UCSD-AML1 (cell line): ENCODE measurements around the gene TMEM234.
A peak's percentile ranks its signal among the peaks of the same experiment; 100 is the strongest.

Experiments used
- DNase-seq: peaks from one replicate; lab custom pipeline; 2025; ENCODE audit not compliant: unreplicated experiment; lab: John Stamatoyannopoulos, UW

TMEM234 gene

GRCh38 chr1:32180186-32181060, 41.7 kb downstream of the TMEM234 start:
- DNase-seq: peak; percentile 50

DNA sequence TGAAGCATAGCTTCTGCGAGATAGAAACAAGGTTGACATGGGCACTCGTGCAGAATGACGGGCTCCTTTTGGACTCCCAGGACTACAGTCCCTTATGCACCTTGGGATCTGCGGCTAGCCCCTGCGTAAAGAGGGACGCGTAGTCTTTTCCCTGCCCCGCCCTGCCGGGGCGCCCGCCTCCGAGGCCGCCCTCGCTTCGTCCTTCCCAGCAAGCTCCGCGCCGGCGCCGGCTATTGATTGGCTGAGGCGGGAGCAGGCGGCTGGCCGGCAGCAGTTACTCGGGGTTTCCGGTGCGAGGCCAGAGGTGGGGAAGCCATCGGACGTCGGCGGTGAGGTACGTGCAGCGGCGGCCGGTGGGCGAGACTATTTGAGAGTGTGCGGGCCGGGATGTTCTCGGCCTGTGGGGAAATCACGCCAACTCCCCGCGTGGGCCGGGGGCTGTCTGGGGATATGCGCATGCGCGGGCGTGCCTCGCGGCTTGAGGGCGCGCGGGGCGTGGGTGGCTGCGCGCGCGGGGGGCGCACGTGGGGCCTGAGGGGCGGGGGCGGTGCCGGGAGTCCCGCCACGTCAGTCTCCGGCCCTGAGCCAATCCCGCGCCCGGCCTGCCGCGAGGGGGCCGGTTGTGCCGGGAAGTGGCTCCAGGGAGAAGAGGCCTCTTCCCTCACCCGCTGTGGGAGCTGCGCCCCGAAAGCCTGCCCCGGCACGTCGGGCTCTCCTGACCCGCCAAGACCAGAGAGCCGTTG, 42.5 kb downstream of the TMEM234 start, which contains the start of gene TXLNA:
Gene TXLNA, plus strand, starts transcription at position 233 of the 743 bp plus-strand sequence. CDS start 671 bp downstream, outside the sequence.
- DNase-seq: peak; percentile 95

DNA sequence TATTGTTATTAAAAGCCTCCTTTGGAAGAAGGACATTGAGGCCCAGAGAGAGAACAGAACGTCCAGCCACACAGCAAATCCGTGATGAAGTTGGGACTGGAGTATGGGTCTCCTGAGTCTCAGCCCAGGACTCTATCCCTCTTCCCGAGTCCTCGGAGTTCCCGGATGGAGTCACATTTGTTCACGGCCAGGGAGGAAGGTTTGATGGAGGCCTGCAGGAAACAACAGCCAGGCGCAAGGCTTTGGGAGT, 43.0 kb downstream of the TMEM234 start:
- DNase-seq: no peak

DNA sequence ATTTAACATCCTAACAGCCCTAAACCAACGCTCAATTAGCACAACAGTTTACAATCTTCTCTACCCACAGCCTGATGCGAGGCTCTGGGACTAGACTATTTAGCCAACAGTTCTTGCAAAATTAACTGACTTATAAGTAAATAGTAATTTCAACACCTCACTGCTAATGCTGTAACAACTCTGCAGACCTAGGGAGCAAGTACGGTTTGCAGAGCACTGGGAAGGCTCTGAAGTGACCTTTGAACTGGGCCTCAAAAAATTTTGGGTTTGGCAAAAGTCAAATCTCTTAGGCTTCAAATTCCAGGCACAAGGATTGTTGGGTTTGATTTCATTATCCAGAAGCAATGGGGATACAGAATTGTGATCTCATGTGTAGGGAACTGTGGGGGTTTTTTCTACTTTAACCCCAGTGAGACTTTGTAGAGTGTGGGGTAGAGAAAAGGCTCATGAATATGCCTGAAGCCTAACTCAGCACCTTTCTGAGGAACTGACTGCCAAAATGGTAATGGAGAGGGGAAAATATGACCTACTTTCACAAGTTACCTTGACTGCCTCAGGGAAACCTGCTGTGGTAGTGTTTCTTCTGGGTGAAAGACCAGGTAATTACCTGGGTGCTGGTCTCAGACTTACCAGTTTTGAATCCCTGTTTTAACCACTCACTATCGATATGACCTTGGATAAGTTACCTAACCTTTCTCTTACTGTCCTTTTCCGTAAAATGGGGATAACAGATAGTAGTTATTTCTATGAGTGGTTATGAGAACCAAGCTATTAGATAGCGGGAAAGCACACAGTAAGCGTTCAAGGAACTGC, 43.6 kb downstream of the TMEM234 start:
- no peak for DNase-seq

DNA sequence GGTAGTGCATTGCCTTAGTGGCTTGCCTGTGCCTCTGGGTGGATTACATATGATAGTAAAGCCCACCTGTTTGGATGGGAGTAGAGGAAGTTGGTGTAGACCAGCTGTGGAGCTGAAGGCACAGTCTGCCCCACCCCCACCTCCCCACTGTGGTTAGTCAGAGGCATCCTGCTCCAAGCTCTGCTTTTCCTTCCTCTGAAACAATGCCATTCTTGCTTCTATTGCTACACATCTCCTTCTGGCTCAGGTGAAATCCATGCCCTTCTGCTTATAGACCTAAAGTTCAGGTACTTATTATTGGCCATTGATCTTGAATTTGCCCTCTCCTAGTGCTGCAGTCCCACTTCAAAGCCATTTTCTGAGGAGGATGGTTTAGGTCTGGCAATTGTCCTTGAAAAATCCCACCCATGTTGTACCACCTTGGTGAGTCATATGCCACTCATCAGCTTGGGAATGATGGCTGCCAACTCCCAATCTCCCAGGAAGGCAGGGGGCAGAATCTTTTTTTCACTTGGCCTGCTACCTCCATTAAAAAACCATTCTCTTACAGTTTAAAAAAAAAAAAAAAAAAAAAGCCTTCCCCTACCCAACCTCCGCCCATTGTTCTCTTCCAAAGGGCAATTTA, 49.4 kb downstream of the TMEM234 start:
- peak; percentile 35 for DNase-seq

- no peak for DNase-seq
These were observed 51.2 kb downstream of the TMEM234 start for GRCh38 chr1:32170991-32171390.
